CD4-positive, alpha-beta T cell (primary cell): ENCODE results near the gene THAP12. TPM values are rescaled to one million over a fixed set of nuclear protein-coding genes. Genes with fewer than 3 reads are reported as not detected.

Experiments used
- ATAC-seq: fragments of 200-7000 bp; cut with Tn5 transposase; one replicate; pipeline ENCODE4 v1.10.0; 2022; ENCODE audit warnings: mild to moderate bottlenecking; ENCODE audit not compliant: poor library complexity
- CTCF ChIA-PET: fragments of 350-600 bp; sonication (Branson Sonifier 250); formaldehyde crosslinking; loops from one replicate; lab custom pipeline; 2021; ENCODE audit warnings: antibody characterized with exemption, inconsistent platforms; lab: Charles Lee
- POLR2A ChIA-PET: fragments of 350-600 bp; sonication (Branson Sonifier 250); formaldehyde crosslinking; loops from one replicate; lab custom pipeline; 2021; ENCODE audit warnings: antibody characterized with exemption, inconsistent platforms; lab: Charles Lee
- DNase-seq, 14 experiments: peaks; one replicate each; pipeline ENCODE4 v3.0.0-alpha.2; 2013 to 2020; ENCODE audit warnings: mixed read lengths in 2 of 14
- H3K27ac ChIP-seq, 2 donors: one replicate each; pipeline versions ENCODE4 v1.5.1 to v1.7.0; 2013; ENCODE audit warnings: low read length in 2 of 2, low read depth in 1 of 2, mild to moderate bottlenecking in 1 of 2
- H3K27me3 ChIP-seq, 2 experiments: 1 replicate in 1 of 2; 2 replicates in 1 of 2; pipeline versions ENCODE4 v1.6.1 to v1.7.0; 2013; ENCODE audit warnings: low read length in 2 of 2, control low read depth in 1 of 2, mild to moderate bottlenecking in 1 of 2, moderate library complexity in 1 of 2; ENCODE audit not compliant: insufficient read depth in 2 of 2, control insufficient read depth in 1 of 2
- H3K36me3 ChIP-seq: one replicate; pipeline ENCODE4 v1.6.1; 2013; ENCODE audit warnings: low read length, control low read depth; ENCODE audit not compliant: insufficient read depth
- H3K4me1 ChIP-seq: one replicate; pipeline ENCODE4 v1.6.1; 2013; ENCODE audit warnings: low read length, control low read depth; ENCODE audit not compliant: insufficient read depth
- H3K4me3 ChIP-seq: one replicate; pipeline ENCODE4 v1.5.1; 2013; ENCODE audit warnings: mild to moderate bottlenecking, low read length, moderate library complexity
- H3K9me3 ChIP-seq, 2 experiments: 1 replicate in 1 of 2; 2 replicates in 1 of 2; pipeline versions ENCODE4 v1.6.1 to v1.7.0; 2013; ENCODE audit warnings: low read length in 2 of 2, mild to moderate bottlenecking in 2 of 2, control low read depth in 1 of 2, moderate library complexity in 1 of 2; ENCODE audit not compliant: control insufficient read depth in 1 of 2, insufficient read depth in 1 of 2
- H3K27ac Mint-ChIP-seq: one replicate; pipeline ENCODE4 v1.8.0; 2020; ENCODE audit warnings: mixed read lengths
- H3K27me3 Mint-ChIP-seq: one replicate; pipeline ENCODE4 v1.8.0; 2021; ENCODE audit warnings: mixed read lengths
- H3K36me3 Mint-ChIP-seq: one replicate; pipeline ENCODE4 v1.8.0; 2021; ENCODE audit warnings: low read depth, mixed read lengths
- H3K4me1 Mint-ChIP-seq: one replicate; pipeline ENCODE4 v1.8.0; 2021; ENCODE audit warnings: low read depth, mixed read lengths
- H3K4me3 Mint-ChIP-seq: one replicate; pipeline ENCODE4 v1.8.0; 2020; ENCODE audit warnings: mild to moderate bottlenecking, mixed read lengths
- H3K9me3 Mint-ChIP-seq: one replicate; pipeline ENCODE4 v1.8.0; 2020; ENCODE audit warnings: mixed read lengths
- intact Hi-C, 2 experiments: fragments of 100-400 bp; cut with DNase I in 1 of 2; cut with micrococcal nuclease in 1 of 2; formaldehyde crosslinking; loops; one replicate each; pipeline versions ENCODE4 v1.15.1 to v1.9.0; 2023 to 2025; cut with DNase I, micrococcal nuclease
- total RNA-seq, 174 experiments: library from RNA in 2 of 174; stranded (reverse) in 2 of 174; gene quantifications; one replicate each; pipeline ENCODE4 v1.2.3 and lab custom pipeline; 2021 to 2026
- TF ChIP-seq, protein P1 (sequence below): fragments of 200-600 bp; IDR thresholded peaks from one replicate; pipeline ENCODE4 v1.8.0; 2022; ENCODE audit warnings: antibody characterized with exemption, mild to moderate bottlenecking

THAP12 gene
- total RNA-seq, 2 experiments from 2014 or later: 34.8 to 36.3 TPM

DNA sequence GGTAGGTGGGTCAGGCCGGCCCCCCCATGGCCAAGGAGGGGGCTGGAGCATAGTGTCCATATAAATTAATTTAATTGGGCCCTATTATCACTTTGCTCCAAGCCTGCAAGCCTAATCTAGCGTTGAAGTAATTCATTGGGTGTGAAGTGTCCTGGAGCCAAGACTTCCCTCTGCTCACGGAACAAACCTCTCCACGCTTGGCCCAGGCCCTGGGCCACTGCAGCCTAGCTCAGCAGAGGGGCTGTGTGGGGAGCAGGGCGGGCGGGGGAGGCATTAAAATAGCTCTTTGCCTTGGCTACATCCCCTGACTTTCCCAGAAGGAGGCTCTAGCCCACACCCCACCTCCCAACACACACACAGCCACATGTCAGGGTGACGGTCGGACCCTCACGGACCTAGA lies 73.5 kb downstream of the THAP12 start:
- H3K4me1 Mint-ChIP-seq: no peaks in the 10 kb centered on the region
- no peak for DNase-seq
- H3K27me3 Mint-ChIP-seq: no peaks in the 10 kb centered on the region
- no peak for ATAC-seq
- Histone ChIP-seq H3K27ac (no peak overlapping the region), H3K36me3 (no peaks in the 10 kb centered on the region), H3K9me3 (no peaks in the 10 kb centered on the region), H3K27me3 (no peaks in the 10 kb centered on the region), H3K4me1 (no peaks in the 10 kb centered on the region), H3K4me3 (no peak overlapping the region)
- H3K4me3 Mint-ChIP-seq: no peak overlapping the region
- no peaks in the 10 kb centered on the region for H3K9me3 Mint-ChIP-seq
- POLR2A ChIA-PET: no interaction called here
- no peaks in the 10 kb centered on the region for H3K36me3 Mint-ChIP-seq
- TF ChIP-seq, protein P1, sequence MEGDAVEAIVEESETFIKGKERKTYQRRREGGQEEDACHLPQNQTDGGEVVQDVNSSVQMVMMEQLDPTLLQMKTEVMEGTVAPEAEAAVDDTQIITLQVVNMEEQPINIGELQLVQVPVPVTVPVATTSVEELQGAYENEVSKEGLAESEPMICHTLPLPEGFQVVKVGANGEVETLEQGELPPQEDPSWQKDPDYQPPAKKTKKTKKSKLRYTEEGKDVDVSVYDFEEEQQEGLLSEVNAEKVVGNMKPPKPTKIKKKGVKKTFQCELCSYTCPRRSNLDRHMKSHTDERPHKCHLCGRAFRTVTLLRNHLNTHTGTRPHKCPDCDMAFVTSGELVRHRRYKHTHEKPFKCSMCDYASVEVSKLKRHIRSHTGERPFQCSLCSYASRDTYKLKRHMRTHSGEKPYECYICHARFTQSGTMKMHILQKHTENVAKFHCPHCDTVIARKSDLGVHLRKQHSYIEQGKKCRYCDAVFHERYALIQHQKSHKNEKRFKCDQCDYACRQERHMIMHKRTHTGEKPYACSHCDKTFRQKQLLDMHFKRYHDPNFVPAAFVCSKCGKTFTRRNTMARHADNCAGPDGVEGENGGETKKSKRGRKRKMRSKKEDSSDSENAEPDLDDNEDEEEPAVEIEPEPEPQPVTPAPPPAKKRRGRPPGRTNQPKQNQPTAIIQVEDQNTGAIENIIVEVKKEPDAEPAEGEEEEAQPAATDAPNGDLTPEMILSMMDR: no peak
- CTCF ChIA-PET: interaction anchor here (1.4 kb wide), 1 partner anchor 100 kb away, joined by 5 read pairs; no protein-coding TSS in a partner anchor
- intact Hi-C loops: no loop called here
- no peak overlapping the region for H3K27ac Mint-ChIP-seq

DNA sequence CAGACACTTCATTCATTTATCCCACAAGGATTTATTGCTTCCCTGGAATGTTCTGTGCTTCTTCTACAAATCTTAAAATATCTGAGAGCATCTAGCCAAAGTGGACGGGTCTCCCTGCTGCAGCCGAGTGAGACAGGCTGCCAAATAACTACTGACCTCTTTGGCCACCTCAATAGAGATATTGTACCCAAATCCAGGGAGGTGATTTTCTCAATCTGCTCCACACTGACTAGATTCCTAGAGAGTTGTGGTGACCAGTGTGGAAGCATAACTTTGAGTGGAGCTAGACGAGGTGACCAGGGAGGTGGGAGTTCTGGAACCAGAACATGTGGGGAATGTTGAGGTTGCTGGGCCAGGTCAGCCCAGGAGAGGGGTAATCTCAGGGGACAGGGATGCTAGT lies 77.5 kb downstream of the THAP12 start:
- Histone ChIP-seq H3K4me3 (no peak overlapping the region), H3K9me3 (no peaks in the 10 kb centered on the region), H3K4me1 (no peaks in the 10 kb centered on the region), H3K36me3 (no peaks in the 10 kb centered on the region), H3K27ac (no peak overlapping the region), H3K27me3 (no peaks in the 10 kb centered on the region)
- Mint-ChIP-seq H3K27ac (no peak overlapping the region), H3K27me3 (no peaks in the 10 kb centered on the region), H3K36me3 (no peaks in the 10 kb centered on the region), H3K4me1 (no peaks in the 10 kb centered on the region), H3K9me3 (no peaks in the 10 kb centered on the region), H3K4me3 (no peak overlapping the region)
- ATAC-seq (no peak), DNase-seq (no peak)
- TF ChIP-seq, protein P1: no peak
- POLR2A ChIA-PET: no interaction called here
- intact Hi-C loops: no loop called here
- CTCF ChIA-PET: interaction anchor here (1.6 kb wide), 1 partner anchor 95 kb away, joined by 4 read pairs; no protein-coding TSS in a partner anchor

DNA sequence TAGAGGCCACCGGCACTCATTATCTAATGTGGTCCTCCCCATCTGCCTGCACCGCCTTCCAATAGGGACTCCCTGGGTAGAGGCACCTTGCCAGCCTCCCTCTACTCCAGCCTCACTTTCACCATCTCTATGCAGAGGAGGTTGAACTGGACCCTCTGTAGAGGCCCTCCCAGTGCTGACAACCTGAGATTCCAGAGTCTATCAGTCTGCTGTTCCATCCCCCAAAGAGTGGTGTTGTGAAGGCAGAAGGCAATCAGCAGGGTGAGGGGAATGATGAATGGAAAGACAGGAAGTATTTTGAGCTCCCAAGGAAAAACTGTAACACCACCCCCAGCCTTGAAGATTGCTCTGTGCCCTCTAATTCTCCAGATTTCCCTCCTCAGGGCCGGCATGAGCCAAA lies 77.9 kb downstream of the THAP12 start:
- intact Hi-C loops: no loop called here
- POLR2A ChIA-PET: no interaction called here
- DNase-seq (no peak), ATAC-seq (no peak)
- Mint-ChIP-seq H3K4me3 (no peak overlapping the region), H3K27ac (no peak overlapping the region), H3K9me3 (no peaks in the 10 kb centered on the region), H3K36me3 (no peaks in the 10 kb centered on the region), H3K4me1 (no peaks in the 10 kb centered on the region), H3K27me3 (no peaks in the 10 kb centered on the region)
- H3K4me3 ChIP-seq: no peak overlapping the region
- no peaks in the 10 kb centered on the region for H3K27me3 ChIP-seq
- no peak overlapping the region for H3K27ac ChIP-seq
- H3K36me3 ChIP-seq: no peaks in the 10 kb centered on the region
- TF ChIP-seq, protein P1: no peak
- no peaks in the 10 kb centered on the region for H3K9me3 ChIP-seq
- CTCF ChIA-PET: interaction anchor here (1.6 kb wide), 1 partner anchor 94 kb away, joined by 4 read pairs; no protein-coding TSS in a partner anchor
- H3K4me1 ChIP-seq: no peaks in the 10 kb centered on the region

Other genes with a start within 250 kb of the THAP12 start
- 1 to 10 TPM in 1 of 2 experiments, under 1 TPM in 1; 0.30 to 1.2 TPM for gene WNT11, start 174.6 kb downstream of the THAP12 start, total RNA-seq
- 1 to 10 TPM; 1.8 TPM for gene GVQW3, start 191 bp upstream of the THAP12 start, total RNA-seq
- gene EMSY, start 63.9 kb upstream of the THAP12 start, total RNA-seq: 10 to 100 TPM; 20.9 to 21.8 TPM